K562 (cell line): ENCODE measurements around the gene CLTRN. TPM values are rescaled to one million over a fixed set of nuclear protein-coding genes. Genes with fewer than 3 reads are reported as not detected.

Experiments
- ATAC-seq: fragments of 200-7000 bp; cut with Tn5 transposase; 3 replicates; pipeline ENCODE4 v1.9.1; 2020; ENCODE audit warnings: moderate library complexity
- BruUV-seq: library from RNA; stranded (reverse); fragments of 400-500 nt; replicated peaks from 2 replicates; lab custom pipeline; 2021; lab: Mats Ljungman, UMichigan
- CTCF ChIA-PET: fragments of 300-600 bp; formaldehyde crosslinking; extraction: SDS; loops from one replicate; lab custom pipeline; 2021; ENCODE audit warnings: low intra/inter-chr PET ratio; lab: Yijun Ruan, JAX
- POLR2A ChIA-PET: fragments of 300-600, 350-650 bp; sonication (Branson Sonifier 250); formaldehyde crosslinking; extraction: SDS; loops from one replicate; lab custom pipeline; 2021; ENCODE audit warnings: antibody characterized with exemption, inconsistent platforms; lab: Yijun Ruan, JAX
- DNase-seq, 4 experiments: peaks; one replicate each; pipeline versions ENCODE4 v3.0.0 to v3.0.0-alpha.2; 2011 to 2018; ENCODE audit warnings: low spot score in 3 of 4, mixed read lengths in 3 of 4; ENCODE audit errors: extremely low read depth in 1 of 4
- FAIRE-seq: peaks from 2 replicates; lab custom pipeline; 2011; peaks lifted over from hg19 to GRCh38; lab: Jason Lieb, UNC
- H2AFZ ChIP-seq: 2 replicates; pipeline ENCODE4 v1.6.0; 2011; ENCODE audit warnings: low read depth, low read length, control low read depth, inconsistent platforms
- H3K27ac ChIP-seq: fragments of 200-600 bp; 3 replicates; pipeline ENCODE4 v1.8.0; 2011; ENCODE audit warnings: low read depth, mild to moderate bottlenecking, control low read depth, inconsistent platforms, low read length, moderate library complexity, mixed read lengths; ENCODE audit errors: extremely low read depth
- H3K27me3 ChIP-seq, 2 experiments: fragments of 300-600 bp in 1 of 2; 2 replicates in 1 of 2; 3 replicates in 1 of 2; pipeline versions ENCODE4 v1.6.0 to v1.8.0; 2011; ENCODE audit warnings: inconsistent platforms in 2 of 2, low read length in 2 of 2, mild to moderate bottlenecking in 1 of 2, mixed read lengths in 1 of 2, moderate library complexity in 1 of 2; ENCODE audit not compliant: control insufficient read depth in 2 of 2, insufficient read depth in 2 of 2
- H3K36me3 ChIP-seq: fragments of 300-600 bp; 3 replicates; pipeline ENCODE4 v1.8.0; 2011; ENCODE audit warnings: mild to moderate bottlenecking, low read length, inconsistent platforms; ENCODE audit not compliant: control insufficient read depth, insufficient read depth
- H3K4me1 ChIP-seq, 2 experiments: fragments of 200-600 bp in 1 of 2; replicated peaks in 1 of 2; 2 replicates in 1 of 2; 3 replicates in 1 of 2; pipeline versions ENCODE4 v1.5.1 to v1.8.0; 2011; ENCODE audit warnings: inconsistent platforms in 2 of 2, low read length in 2 of 2, mild to moderate bottlenecking in 1 of 2, mixed read lengths in 1 of 2, moderate library complexity in 1 of 2; ENCODE audit not compliant: control insufficient read depth in 2 of 2, insufficient read depth in 2 of 2
- H3K4me2 ChIP-seq: 2 replicates; pipeline ENCODE4 v1.6.1; 2011; ENCODE audit warnings: low read length, control low read depth, inconsistent platforms, mixed read lengths; ENCODE audit not compliant: insufficient read depth
- H3K4me3 ChIP-seq: fragments of 200-600 bp; sonication (generic), shearing (Covaris generic); 2 replicates; pipeline ENCODE4 v1.5.1; 2016; ENCODE audit warnings: control low read depth, inconsistent platforms
- H3K79me2 ChIP-seq: fragments of 200-600 bp; 3 replicates; pipeline ENCODE4 v1.8.0; 2011; ENCODE audit warnings: low read length, inconsistent platforms; ENCODE audit not compliant: control insufficient read depth, insufficient read depth
- H3K9ac ChIP-seq, 2 experiments: 2 replicates each; pipeline versions ENCODE4 v1.6.0 to v1.6.1; 2011; ENCODE audit warnings: low read depth in 2 of 2, low read length in 2 of 2, control low read depth in 1 of 2, inconsistent platforms in 1 of 2, mild to moderate bottlenecking in 1 of 2, mixed read lengths in 1 of 2; ENCODE audit not compliant: insufficient read depth in 1 of 2
- H3K9me1 ChIP-seq: one replicate; pipeline ENCODE4 v1.6.0; 2011; ENCODE audit warnings: inconsistent platforms, mild to moderate bottlenecking, low read length, moderate library complexity; ENCODE audit not compliant: control insufficient read depth, insufficient read depth
- H3K9me3 ChIP-seq: replicated peaks from 2 replicates; pipeline ENCODE4 v1.5.1; 2011; ENCODE audit warnings: low read depth, low read length, inconsistent platforms; ENCODE audit not compliant: control insufficient read depth, insufficient read depth
- H4K20me1 ChIP-seq: replicated peaks from 2 replicates; pipeline ENCODE4 v1.6.1; 2011; ENCODE audit warnings: low read length, inconsistent platforms, mixed read lengths; ENCODE audit not compliant: control insufficient read depth, insufficient read depth
- CC2D1A ChIP-seq: fragments of 450-650 bp; IDR thresholded peaks from 2 replicates; pipeline ENCODE4 v1.6.1; 2017; ENCODE audit warnings: mild to moderate bottlenecking
- ETV5 ChIP-seq: sonication (generic); formaldehyde crosslinking; IDR thresholded peaks from 2 replicates; pipeline ENCODE4 v1.4.0; 2020; ENCODE audit warnings: low read depth, mild to moderate bottlenecking, missing genetic modification reagents
- KDM5B ChIP-seq: fragments of 200-600 bp; sonication (generic); IDR thresholded peaks from 2 replicates; pipeline ENCODE4 v1.6.1; 2012; ENCODE audit warnings: low read depth, mild to moderate bottlenecking, moderate library complexity, low read length, control low read depth, inconsistent platforms; ENCODE audit not compliant: insufficient replicate concordance
- NR2C1 ChIP-seq, 2 experiments: fragments of 450-650 bp; IDR thresholded peaks; 2 replicates each; pipeline ENCODE4 v1.6.1; 2017; ENCODE audit warnings: mild to moderate bottlenecking in 2 of 2, antibody characterized with exemption in 1 of 2, inconsistent platforms in 1 of 2, missing compliant biosample characterization in 1 of 2, missing genetic modification characterization in 1 of 2
- PTRF ChIP-seq: fragments of 450-650 bp; IDR thresholded peaks from 2 replicates; pipeline ENCODE4 v1.6.1; 2016; ENCODE audit warnings: mild to moderate bottlenecking, missing genetic modification characterization, missing compliant biosample characterization
- RAD21 ChIP-seq, 2 experiments: fragments of 250-450 bp in 1 of 2; fragments of 450-650 bp in 1 of 2; sonication (Bioruptor Pico) in 1 of 2; formaldehyde crosslinking in 1 of 2; IDR thresholded peaks in 1 of 2; conservative IDR thresholded peaks in 1 of 2; 2 replicates each; pipeline versions ENCODE4 v1.4.0 to v1.8.0; 2020 to 2022; ENCODE audit warnings: mild to moderate bottlenecking in 2 of 2, moderate library complexity in 1 of 2
- RBM25 ChIP-seq: fragments of 200-400 bp; formaldehyde crosslinking; IDR thresholded peaks from 2 replicates; pipeline ENCODE4 v1.6.1; 2018; ENCODE audit warnings: low read length, low read depth, moderate library complexity; ENCODE audit not compliant: severe bottlenecking
- SETDB1 ChIP-seq: IDR thresholded peaks from one replicate; pipeline ENCODE4 v1.6.1; 2012; ENCODE audit warnings: low read length, control low read depth, inconsistent platforms
- SMAD2 ChIP-seq: fragments of 150-350 bp; IDR thresholded peaks from 2 replicates; pipeline ENCODE4 v1.6.1; 2014; ENCODE audit warnings: low read depth, mild to moderate bottlenecking, low read length
- SOX6 ChIP-seq: fragments of 450-650 bp; IDR thresholded peaks from 2 replicates; pipeline ENCODE4 v1.6.1; 2014; ENCODE audit warnings: mild to moderate bottlenecking
- SRF ChIP-seq, 2 experiments: fragments of 250-450, 450-650 bp in 1 of 2; sonication (Bioruptor Pico) in 1 of 2; sonication (generic) in 1 of 2; formaldehyde crosslinking; IDR thresholded peaks; 2 replicates each; pipeline versions ENCODE4 v1.5.0 to v1.5.1; 2020 to 2022; ENCODE audit warnings: mild to moderate bottlenecking in 1 of 2, missing genetic modification reagents in 1 of 2
- TAL1 ChIP-seq: fragments of 450-650 bp; IDR thresholded peaks from 2 replicates; pipeline ENCODE4 v1.6.1; 2016; ENCODE audit warnings: mild to moderate bottlenecking
- TBL1XR1 ChIP-seq, 2 experiments: IDR thresholded peaks; 2 replicates each; pipeline ENCODE4 v1.6.1; 2012; ENCODE audit warnings: improper control_type of control experiment in 2 of 2, low read length in 2 of 2, mild to moderate bottlenecking in 1 of 2
- YY1 ChIP-seq, 3 experiments: IDR thresholded peaks; 2 replicates each; pipeline ENCODE4 v1.6.1; 2011; ENCODE audit warnings: low read length in 2 of 3, mild to moderate bottlenecking in 2 of 3, moderate library complexity in 2 of 3, borderline replicate concordance in 1 of 3, control low read depth in 1 of 3, low read depth in 1 of 3; ENCODE audit not compliant: insufficient read depth in 3 of 3, insufficient replicate concordance in 2 of 3, control insufficient read depth in 1 of 3, insufficient read length in 1 of 3; ENCODE audit errors: extremely low read depth in 1 of 3
- ZNF146 ChIP-seq: IDR thresholded peaks from one replicate; pipeline ENCODE4 v1.6.1; 2018; ENCODE audit warnings: missing compliant biosample characterization; ENCODE audit not compliant: unreplicated experiment
- WGBS: fragments of 100-300 bp; shearing (Covaris generic); methylation state at CpG from one replicate; pipeline ENCODE4 v1.1.6; 2016; ENCODE audit warnings: low coverage, mixed read lengths; ENCODE audit not compliant: insufficient coverage; ENCODE audit errors: missing lambda C conversion rate; 5-methylcytosine and 5-hydroxymethylcytosine counted together
- in situ Hi-C: fragments of 300-500 bp; cut with MboI; formaldehyde crosslinking; loops from 4 replicates; pipeline ENCODE4 v1.15.0; 2018; ENCODE audit warnings: inconsistent platforms, mixed read lengths
- intact Hi-C: fragments of 100-400 bp; cut with micrococcal nuclease; formaldehyde crosslinking; loops from 2 replicates; pipeline ENCODE4 v1.14.2; 2022
- polyA plus RNA-seq, 8 experiments: library from polyadenylated mRNA; depleted of rRNA in 4 of 8; stranded (reverse) in 5 of 8; unstranded in 3 of 8; fragments of >200 nt; fragmentation: Nextera tagmentation in 2 of 8; fragmentation: Illumina TruSeq in 1 of 8; extraction: Ambion mirVana in 2 of 8; extraction: Trizol in 1 of 8; gene quantifications; 2 replicates each; pipeline versions ENCODE4 v1.2.1 to v1.2.3, GENCODE V29; 2011 to 2014; ENCODE audit warnings: inconsistent platforms in 1 of 8, missing spikeins in 1 of 8
- total RNA-seq, 7 experiments: library from RNA; depleted of rRNA in 6 of 7; stranded (reverse); fragments of >200 nt in 6 of 7; fragmentation: Illumina TruSeq in 2 of 7; extraction: Trizol in 2 of 7; gene quantifications; 2 replicates each; pipeline versions ENCODE4 v1.2.1 to v1.2.3, GENCODE V29; 2011 to 2021; ENCODE audit warnings: low replicate concordance in 1 of 7
- TF ChIP-seq, protein P1 (sequence below), 2 experiments: fragments of 250-450 bp in 1 of 2; fragments of 450-650 bp in 1 of 2; sonication (Bioruptor Pico) in 1 of 2; IDR thresholded peaks; 2 replicates each; pipeline versions ENCODE4 v1.6.1 to v1.8.0; 2016 to 2021; ENCODE audit warnings: mild to moderate bottlenecking in 2 of 2, moderate library complexity in 2 of 2, missing compliant biosample characterization in 1 of 2, missing genetic modification characterization in 1 of 2
- TF ChIP-seq, protein P2 (sequence below): fragments of 450-650 bp; IDR thresholded peaks from 2 replicates; pipeline ENCODE4 v1.6.1; 2016; ENCODE audit warnings: low read depth, mild to moderate bottlenecking, moderate library complexity

The CLTRN gene
- total and polyA plus RNA-seq, 9 of the 15 experiments (the other 6 are each of a cell fraction or from before 2014, with no cell fraction given) = 0.11 to 0.36 (median 0.18) TPM; not detected in 2

DNA sequence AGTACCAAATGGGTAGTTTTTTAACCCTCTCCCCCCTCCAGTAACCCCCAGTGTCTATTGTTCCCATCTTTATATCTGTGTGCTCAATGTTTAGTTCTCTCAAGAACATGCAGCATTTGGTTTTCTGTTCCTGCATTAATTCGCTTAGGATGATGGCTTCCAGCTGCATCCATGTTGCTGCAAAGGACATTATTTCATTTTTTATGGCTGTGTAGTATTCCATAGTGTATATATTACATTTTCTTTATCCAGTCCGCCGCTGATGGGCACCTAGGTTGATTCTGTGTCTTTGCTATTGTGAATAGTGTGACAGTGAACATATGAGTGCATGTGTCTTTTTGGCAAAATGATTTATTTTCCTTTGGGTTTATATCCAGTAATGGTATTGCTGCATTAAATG is 31.9 kb upstream of the CLTRN start (continued):
- TF ChIP-seq YY1 (IDR thresholded peaks at IDR 0.05; ENCODE audit: borderline replicate concordance in 1 of 3, control insufficient read depth in 1 of 3, extremely low read depth in 1 of 3, insufficient read depth in 3 of 3, insufficient read length in 1 of 3, insufficient replicate concordance in 2 of 3, low read depth in 1 of 3, low read length in 2 of 3) = no peak
- TF ChIP-seq ETV5 = no peak
- TF ChIP-seq RBM25 = peak; percentile 11
- no peak for TF ChIP-seq RAD21 (CRISPR knock-in tag; conservative IDR thresholded peaks at IDR 0.05 in 1 of 2, IDR thresholded peaks at IDR 0.05 in 1 of 2)
- TF ChIP-seq ZNF146 (CRISPR knock-in tag) = peak; percentile 73

DNA sequence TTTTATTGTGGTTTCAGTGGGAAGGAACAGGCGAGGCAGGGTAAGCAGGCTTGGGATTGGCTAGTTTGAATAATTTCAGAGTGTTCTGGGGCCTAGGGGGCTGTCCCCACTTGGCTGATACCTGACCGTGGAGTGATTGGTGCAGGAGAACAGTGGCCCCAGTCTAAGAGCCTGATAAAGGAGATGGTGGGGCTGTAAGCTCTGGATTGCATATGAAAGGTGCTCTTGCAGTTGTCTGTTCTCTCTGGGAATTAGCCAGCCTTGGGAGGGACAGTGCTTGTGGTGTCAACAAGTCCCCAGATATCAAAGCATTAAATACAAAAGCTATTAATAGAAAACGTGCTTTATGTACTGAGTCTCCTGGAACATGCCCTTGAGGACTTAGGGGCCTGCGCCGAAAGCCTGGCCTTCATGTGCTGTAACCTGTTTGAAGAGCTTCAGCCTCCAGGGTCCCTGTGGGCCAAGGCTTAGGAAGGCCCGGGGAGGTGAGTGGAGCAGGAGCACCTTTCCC is 30.4 kb upstream of the CLTRN start:
- no TSS peak for BruUV-seq
- ChIA-PET CTCF (no interaction called here), POLR2A (interaction anchor here (0.7 to 0.9 kb wide), 2 partner anchors 53 to 105 kb away, joined by 3 read pairs; no protein-coding TSS in a partner anchor)
- 79% methylated on average over 6 of the region's 6 CpGs for WGBS
- Histone ChIP-seq H3K27ac (no peak overlapping the region), H3K4me2 (no peak overlapping the region), H3K9ac (no peak overlapping the region; a peak in 1 of 4 replicates), H3K4me1 (no peaks in the 10 kb centered on the region), H3K9me1 (no peaks in the 10 kb centered on the region), H3K4me3 (no peak overlapping the region), H4K20me1 (no peaks in the 10 kb centered on the region), H2AFZ (no peak overlapping the region), H3K9me3 (no peaks in the 10 kb centered on the region), H3K36me3 (peaks cover 65% of the 10 kb centered on the region; the same call in 2 of the 3 replicates), H3K27me3 (no peaks in the 10 kb centered on the region), H3K79me2 (peaks cover 4% of the 10 kb centered on the region; the same call in 1 of the 3 replicates)
- intact Hi-C loops = no loop called here
- DNase-seq (no peak), ATAC-seq (no peak), FAIRE-seq (no peak)
- in situ Hi-C loops = no loop called here
- no peak for TF ChIP-seq SRF (CRISPR knock-in tag; IDR thresholded peaks at IDR 0.05)
- TF ChIP-seq, protein P1, sequence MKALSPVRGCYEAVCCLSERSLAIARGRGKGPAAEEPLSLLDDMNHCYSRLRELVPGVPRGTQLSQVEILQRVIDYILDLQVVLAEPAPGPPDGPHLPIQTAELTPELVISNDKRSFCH (CRISPR knock-in tag; IDR thresholded peaks at IDR 0.05) = no peak
- TF ChIP-seq, protein P1 (tag; IDR thresholded peaks at IDR 0.05) = no peak
- TF ChIP-seq SOX6 = no peak
- no peak for TF ChIP-seq SMAD2
- TF ChIP-seq, protein P2, sequence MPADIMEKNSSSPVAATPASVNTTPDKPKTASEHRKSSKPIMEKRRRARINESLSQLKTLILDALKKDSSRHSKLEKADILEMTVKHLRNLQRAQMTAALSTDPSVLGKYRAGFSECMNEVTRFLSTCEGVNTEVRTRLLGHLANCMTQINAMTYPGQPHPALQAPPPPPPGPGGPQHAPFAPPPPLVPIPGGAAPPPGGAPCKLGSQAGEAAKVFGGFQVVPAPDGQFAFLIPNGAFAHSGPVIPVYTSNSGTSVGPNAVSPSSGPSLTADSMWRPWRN = no peak
- TF ChIP-seq TAL1 = no peak
- TF ChIP-seq KDM5B = no peak
- TF ChIP-seq PTRF (tag) = no peak
- TF ChIP-seq SETDB1 = no peak
- TF ChIP-seq TBL1XR1 (IDR thresholded peaks at IDR 0.05; ENCODE audit: low read length in 2 of 2) = no peak
- no peak for TF ChIP-seq CC2D1A
- no peak for TF ChIP-seq NR2C1 (IDR thresholded peaks at IDR 0.05)
- TF ChIP-seq NR2C1 (tag; IDR thresholded peaks at IDR 0.05) = no peak
